ENCODE measurements around the gene VKORC1. TPM values are rescaled to one million over a fixed set of nuclear protein-coding genes. Genes with fewer than 3 reads are reported as not detected.

VKORC1 gene
- total RNA-seq, 4 donors from 2014 or later: 20.1 to 35.9 (median 32.9) TPM

- intact Hi-C loops (cut with DNase I; ENCODE audit: low total_unique reads): no loop called here
Measured at GRCh38 chr16:31114468-31114867, 19.9 kb upstream of the VKORC1 start.

GRCh38 chr16:31113121-31114120 lies 18.8 kb upstream of the VKORC1 start:
- TF ChIP-seq POLR2A (IDR thresholded peaks at IDR 0.05): no peak
- TF ChIP-seq, protein P1, sequence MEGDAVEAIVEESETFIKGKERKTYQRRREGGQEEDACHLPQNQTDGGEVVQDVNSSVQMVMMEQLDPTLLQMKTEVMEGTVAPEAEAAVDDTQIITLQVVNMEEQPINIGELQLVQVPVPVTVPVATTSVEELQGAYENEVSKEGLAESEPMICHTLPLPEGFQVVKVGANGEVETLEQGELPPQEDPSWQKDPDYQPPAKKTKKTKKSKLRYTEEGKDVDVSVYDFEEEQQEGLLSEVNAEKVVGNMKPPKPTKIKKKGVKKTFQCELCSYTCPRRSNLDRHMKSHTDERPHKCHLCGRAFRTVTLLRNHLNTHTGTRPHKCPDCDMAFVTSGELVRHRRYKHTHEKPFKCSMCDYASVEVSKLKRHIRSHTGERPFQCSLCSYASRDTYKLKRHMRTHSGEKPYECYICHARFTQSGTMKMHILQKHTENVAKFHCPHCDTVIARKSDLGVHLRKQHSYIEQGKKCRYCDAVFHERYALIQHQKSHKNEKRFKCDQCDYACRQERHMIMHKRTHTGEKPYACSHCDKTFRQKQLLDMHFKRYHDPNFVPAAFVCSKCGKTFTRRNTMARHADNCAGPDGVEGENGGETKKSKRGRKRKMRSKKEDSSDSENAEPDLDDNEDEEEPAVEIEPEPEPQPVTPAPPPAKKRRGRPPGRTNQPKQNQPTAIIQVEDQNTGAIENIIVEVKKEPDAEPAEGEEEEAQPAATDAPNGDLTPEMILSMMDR (IDR thresholded peaks at IDR 0.05 in 4 of 5, conservative IDR thresholded peaks at IDR 0.05 in 1 of 5): no peak
- no peak for ATAC-seq
- peaks cover 45 to 53% of the 10 kb centered on the region in 2 donors for H3K4me1 ChIP-seq

More at GRCh38 chr16:31114468-31114867, 19.9 kb upstream of the VKORC1 start:
- H3K4me1 ChIP-seq: peaks cover 47 to 52% of the 10 kb centered on the region in 2 donors
- no peak overlapping the region for H3K4me3 ChIP-seq
- H3K27me3 ChIP-seq: no peaks in the 10 kb centered on the region
- peaks cover 0 to 36% of the 10 kb centered on the region in 2 donors for H3K36me3 ChIP-seq
- DNase-seq (no peak), ATAC-seq (no peak)
- H3K27ac ChIP-seq: peak overlapping the region; percentile 66 to 96 (median 84)
- TF ChIP-seq, protein P1 (IDR thresholded peaks at IDR 0.05 in 4 of 5, conservative IDR thresholded peaks at IDR 0.05 in 1 of 5): no peak
- no peak for TF ChIP-seq POLR2A (IDR thresholded peaks at IDR 0.05)
- in situ Hi-C loops (cut with MboI; ENCODE audit: low sequenced_read_pairs in 4 of 4): no loop called here
- H3K9me3 ChIP-seq: no peaks in the 10 kb centered on the region

GRCh38 chr16:31112711-31113110 lies 18.1 kb upstream of the VKORC1 start:
- intact Hi-C loops (cut with DNase I; ENCODE audit: low total_unique reads): no loop called here
- Histone ChIP-seq H3K27me3 (no peaks in the 10 kb centered on the region), H3K9me3 (no peaks in the 10 kb centered on the region), H3K36me3 (peaks cover 0 to 31% of the 10 kb centered on the region in 2 donors), H3K27ac (peak overlapping the region; percentile 66 to 96 (median 84)), H3K4me3 (no peak overlapping the region), H3K4me1 (peaks cover 45 to 48% of the 10 kb centered on the region in 2 donors)
- no peak for TF ChIP-seq POLR2A (IDR thresholded peaks at IDR 0.05)
- TF ChIP-seq, protein P1 (IDR thresholded peaks at IDR 0.05 in 4 of 5, conservative IDR thresholded peaks at IDR 0.05 in 1 of 5): no peak
- in situ Hi-C loops (cut with MboI; ENCODE audit: low sequenced_read_pairs in 4 of 4): no loop called here
- DNase-seq: peak; percentile 42 to 82
- ATAC-seq: peak; percentile 48 to 74

More at GRCh38 chr16:31113121-31114120, 18.8 kb upstream of the VKORC1 start:
- Histone ChIP-seq H3K27me3 (no peaks in the 10 kb centered on the region), H3K4me3 (no peak overlapping the region), H3K36me3 (peaks cover 0 to 31% of the 10 kb centered on the region in 2 donors), H3K27ac (peak overlapping the region; percentile 66 to 96 (median 84)), H3K9me3 (no peaks in the 10 kb centered on the region)
- in situ Hi-C loops (cut with MboI; ENCODE audit: low sequenced_read_pairs in 4 of 4): no loop called here
- intact Hi-C loops (cut with DNase I; ENCODE audit: low total_unique reads): no loop called here
- peak in 1 of 2 donors; percentile 46 for DNase-seq

GRCh38 chr16:31111881-31112466 lies 17.4 kb upstream of the VKORC1 start:
- ATAC-seq: no peak

More at GRCh38 chr16:31111881-31112466, 17.4 kb upstream of the VKORC1 start:
- no peak for DNase-seq
- Histone ChIP-seq H3K4me1 (peaks cover 46 to 47% of the 10 kb centered on the region in 2 donors), H3K9me3 (no peaks in the 10 kb centered on the region), H3K36me3 (peaks cover 0 to 31% of the 10 kb centered on the region in 2 donors), H3K27ac (peak overlapping the region; percentile 66 to 96 (median 84)), H3K4me3 (no peak overlapping the region), H3K27me3 (no peaks in the 10 kb centered on the region)
- in situ Hi-C loops (cut with MboI; ENCODE audit: low sequenced_read_pairs in 4 of 4): no loop called here
- intact Hi-C loops (cut with DNase I; ENCODE audit: low total_unique reads): no loop called here
- TF ChIP-seq POLR2A (IDR thresholded peaks at IDR 0.05): no peak
- TF ChIP-seq, protein P1 (IDR thresholded peaks at IDR 0.05 in 4 of 5, conservative IDR thresholded peaks at IDR 0.05 in 1 of 5): no peak
